Measurements from ENCODE around the gene CNNM4. TPM values are rescaled to one million over a fixed set of nuclear protein-coding genes. Genes with fewer than 3 reads are reported as not detected.
A peak's percentile ranks its signal among the peaks of the same experiment; 100 is the strongest.

CNNM4 gene
- polyA plus RNA-seq, 2 of the 4 experiments (the other 2 are of a cell fraction), result 8.8 to 11.2 TPM

- TF ChIP-seq RAD21 (conservative IDR thresholded peaks at IDR 0.05 in 1 of 2, IDR thresholded peaks at IDR 0.05 in 1 of 2), result no peak
Measured at GRCh38 chr2:96839875-96840850, 79.5 kb downstream of the CNNM4 start (continued).

- WGBS (ENCODE audit: missing lambda C conversion rate), result 92% methylated on average over 13 of the region's 16 CpGs
- Histone ChIP-seq H3K27ac (no peak overlapping the region), H3K4me2 (no peak overlapping the region), H3K9me3 (no peaks in the 10 kb centered on the region), H3K4me3 (no peak overlapping the region), H3K4me1 (no peaks in the 10 kb centered on the region)
- FAIRE-seq, result no peak
- no peak for TF ChIP-seq EP300 (IDR thresholded peaks at IDR 0.05)
- no peak for TF ChIP-seq EHMT2 (IDR thresholded peaks at IDR 0.05; ENCODE audit: low read depth)
- no peak for TF ChIP-seq ZSCAN20 (CRISPR knock-in tag; IDR thresholded peaks at IDR 0.05)
- no peak for TF ChIP-seq RAD21 (conservative IDR thresholded peaks at IDR 0.05 in 1 of 2, IDR thresholded peaks at IDR 0.05 in 1 of 2)
- TF ChIP-seq RFX5 (IDR thresholded peaks at IDR 0.05), result no peak
- no peak for TF ChIP-seq MAZ (IDR thresholded peaks at IDR 0.05; ENCODE audit: borderline replicate concordance, low read depth, low read length)
- TF ChIP-seq ELK1 (IDR thresholded peaks at IDR 0.05; ENCODE audit: low read depth, low read length), result no peak
- TF ChIP-seq NFE2L2 (conservative IDR thresholded peaks at IDR 0.05; ENCODE audit: low read length), result no peak
- TF ChIP-seq SREBF2 (IDR thresholded peaks at IDR 0.05), result no peak
- TF ChIP-seq MAFK (IDR thresholded peaks at IDR 0.05; ENCODE audit: partially characterized antibody), result no peak
- no peak for TF ChIP-seq MAX (IDR thresholded peaks at IDR 0.05)
- no peak for TF ChIP-seq BHLHE40 (IDR thresholded peaks at IDR 0.05; ENCODE audit: low read depth, low read length)
- TF ChIP-seq CBX8 (IDR thresholded peaks at IDR 0.05), result no peak
- no peak for TF ChIP-seq FOSB (CRISPR knock-in tag; IDR thresholded peaks at IDR 0.05)
- TF ChIP-seq ZC3H11A (IDR thresholded peaks at IDR 0.05), result no peak
- peak in 1 of 2 experiments; percentile 5; a peak in 1 of 6 replicates for ATAC-seq
- ChIA-PET CTCF (interaction anchor here (1.4 to 1.9 kb wide), 2 partner anchors 11 to 16 kb away, joined by 5 to 7 read pairs; partner anchors contain the start of gene ANKRD39), POLR2A (no interaction called here)
- DNase-seq (ENCODE audit: low read depth in 1 of 2, low spot score in 1 of 2), result no peak
Measured at GRCh38 chr2:96841701-96842495, 81.2 kb downstream of the CNNM4 start.

- TF ChIP-seq E2F6 (IDR thresholded peaks at IDR 0.05; ENCODE audit: borderline replicate concordance, low read depth) (no peak), KDM5A (IDR thresholded peaks at IDR 0.05) (no peak), ZNF302 (CRISPR knock-in tag; IDR thresholded peaks at IDR 0.05) (no peak), SREBF2 (IDR thresholded peaks at IDR 0.05) (no peak), RAD21 (conservative IDR thresholded peaks at IDR 0.05 in 1 of 2, IDR thresholded peaks at IDR 0.05 in 1 of 2) (no peak), ZSCAN20 (CRISPR knock-in tag; IDR thresholded peaks at IDR 0.05) (no peak), HOXB13 (CRISPR knock-in tag; IDR thresholded peaks at IDR 0.05; ENCODE audit: low read depth) (no peak), ELK1 (IDR thresholded peaks at IDR 0.05; ENCODE audit: low read depth, low read length) (no peak), NPAS2 (CRISPR knock-in tag; IDR thresholded peaks at IDR 0.05; ENCODE audit: borderline replicate concordance) (no peak), NR3C1 (IDR thresholded peaks at IDR 0.05) (no peak)
- POLR2A ChIA-PET, result no interaction called here
- Histone ChIP-seq H3K9me3 (no peaks in the 10 kb centered on the region), H3K4me3 (no peak overlapping the region), H3K4me2 (no peak overlapping the region), H3K27ac (no peak overlapping the region), H3K4me1 (no peaks in the 10 kb centered on the region)
- WGBS (ENCODE audit: missing lambda C conversion rate), result 88% methylated on average over 7 of the region's 7 CpGs
- ATAC-seq (no peak), DNase-seq (ENCODE audit: low read depth in 1 of 2, low spot score in 1 of 2) (no peak), FAIRE-seq (no peak)
- CTCF ChIA-PET, result interaction anchor here (1.3 to 1.9 kb wide), 3 partner anchors 10 to 27 kb away, joined by 4 to 7 read pairs (median 5); partner anchors contain the start of genes ANKRD39 and SEMA4C
Measured at GRCh38 chr2:96842600-96842999, 81.9 kb downstream of the CNNM4 start.

Data from A549 (cell line).